Small intestine (tissue), 7 donors: ENCODE measurements around the gene MYLIP. TPM values are rescaled to one million over a fixed set of nuclear protein-coding genes. Genes with fewer than 3 reads are reported as not detected.

Experiments
- DNase-seq, 2 donors: peaks; one replicate each; pipeline versions ENCODE4 v3.0.0 to v3.0.0-alpha.2; 2013
- FAIRE-seq: peaks from 2 replicates; lab custom pipeline; 2012; peaks lifted over from hg19 to GRCh38; lab: Jason Lieb, UNC
- H3K27ac ChIP-seq, 3 donors: one replicate each; pipeline ENCODE4 v1.5.1; 2013; ENCODE audit warnings: low read length in 2 of 3, mild to moderate bottlenecking in 2 of 3, control low read depth in 1 of 3, inconsistent platforms in 1 of 3, low read depth in 1 of 3, moderate library complexity in 1 of 3
- H3K27me3 ChIP-seq, 3 donors: one replicate each; pipeline ENCODE4 v1.6.1; 2013; ENCODE audit warnings: low read length in 3 of 3, inconsistent platforms in 1 of 3; ENCODE audit not compliant: control insufficient read depth in 3 of 3, insufficient read depth in 3 of 3
- H3K36me3 ChIP-seq, 3 donors: one replicate each; pipeline ENCODE4 v1.6.1; 2013; ENCODE audit warnings: low read length in 3 of 3, inconsistent platforms in 1 of 3, low read depth in 1 of 3, mild to moderate bottlenecking in 1 of 3, moderate library complexity in 1 of 3; ENCODE audit not compliant: control insufficient read depth in 3 of 3, insufficient read depth in 2 of 3
- H3K4me1 ChIP-seq, 3 donors: one replicate each; pipeline ENCODE4 v1.6.1; 2013; ENCODE audit warnings: low read length in 2 of 3, inconsistent platforms in 1 of 3, low read depth in 1 of 3, mild to moderate bottlenecking in 1 of 3, moderate library complexity in 1 of 3; ENCODE audit not compliant: control insufficient read depth in 3 of 3, insufficient read depth in 2 of 3
- H3K4me3 ChIP-seq, 3 donors: one replicate each; pipeline ENCODE4 v1.5.1; 2013; ENCODE audit warnings: low read length in 3 of 3, control low read depth in 1 of 3, inconsistent platforms in 1 of 3, low read depth in 1 of 3, mild to moderate bottlenecking in 1 of 3, moderate library complexity in 1 of 3
- H3K9me3 ChIP-seq, 2 donors: one replicate each; pipeline ENCODE4 v1.6.1; 2013; ENCODE audit warnings: low read depth in 1 of 2, low read length in 1 of 2; ENCODE audit not compliant: control insufficient read depth in 2 of 2, insufficient read depth in 1 of 2
- WGBS, 3 donors: extraction: QIAGEN DNeasy Blood & Tissue Kit; methylation state at CpG; one replicate each; pipeline ENCODE4 v1.1.7; 2013; 5-methylcytosine and 5-hydroxymethylcytosine counted together
- polyA plus RNA-seq, 4 donors: library from polyadenylated mRNA; stranded (reverse) in 3 of 4; unstranded in 1 of 4; fragments of 200-250 nt in 3 of 4; fragments of 120-200 nt in 1 of 4; gene quantifications; one replicate each; pipeline versions ENCODE4 v1.2.1 to v1.2.3, GENCODE V29; 2013
- donor health status: healthy with polysubstance abuse.
- donor health status: control.
- donor health status: control.
- donor health status: Bipolar disorder and iron deficiency.
- donor health status: healthy.

MYLIP gene
- polyA plus RNA-seq, 4 donors = 10.7 to 51.2 (median 19.0) TPM

GRCh38 chr6:16109659-16110305, 19.1 kb upstream of the MYLIP start:
- DNase-seq = no peak
- Histone ChIP-seq H3K4me1 (peaks cover 0 to 9% (median 0%) of the 10 kb centered on the region in 3 donors), H3K4me3 (no peak overlapping the region), H3K36me3 (no peaks in the 10 kb centered on the region), H3K27ac (no peak overlapping the region), H3K27me3 (no peaks in the 10 kb centered on the region), H3K9me3 (no peaks in the 10 kb centered on the region)
- FAIRE-seq = no peak
- 68 to 71% (median 70%) methylated on average over 4 of the region's 4 CpGs for WGBS, 3 donors

DNA sequence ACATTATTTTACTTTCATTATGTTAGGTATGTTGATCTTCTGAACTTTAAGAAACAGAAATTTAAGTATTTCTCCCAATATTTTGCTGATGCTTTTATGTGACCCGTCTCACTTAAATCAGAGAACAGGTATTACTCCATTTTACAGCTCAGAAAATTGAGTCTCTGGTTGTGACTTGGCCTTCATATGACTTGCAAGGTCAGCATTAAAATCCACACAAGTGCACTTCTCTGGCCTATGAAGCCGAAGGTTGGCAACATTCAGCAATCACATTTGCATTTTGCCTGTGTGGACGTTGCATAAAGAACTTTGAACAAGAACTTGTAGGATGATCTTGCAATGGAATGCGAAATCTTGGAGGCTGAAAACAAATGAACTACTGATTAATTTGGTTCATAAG, 10.1 kb upstream of the MYLIP start:
- 80 to 86% (median 81%) methylated on average over 4 of the region's 4 CpGs for WGBS, 3 donors
- peaks cover 0 to 4% (median 0%) of the 10 kb centered on the region in 3 donors for H3K27me3 ChIP-seq
- H3K36me3 ChIP-seq = no peaks in the 10 kb centered on the region
- no peak for FAIRE-seq
- no peak overlapping the region for H3K4me3 ChIP-seq
- DNase-seq = no peak
- H3K9me3 ChIP-seq = no peaks in the 10 kb centered on the region
- no peak overlapping the region for H3K27ac ChIP-seq
- no peaks in the 10 kb centered on the region for H3K4me1 ChIP-seq

- FAIRE-seq (no peak), DNase-seq (no peak)
- Histone ChIP-seq H3K4me1 (no peaks in the 10 kb centered on the region), H3K9me3 (no peaks in the 10 kb centered on the region), H3K4me3 (no peak overlapping the region), H3K27ac (no peak overlapping the region), H3K27me3 (peaks cover 0 to 4% (median 0%) of the 10 kb centered on the region in 3 donors), H3K36me3 (no peaks in the 10 kb centered on the region)
- WGBS, 3 donors = 92 to 94% (median 94%) methylated on average over 3 of the region's 3 CpGs
Measured at GRCh38 chr6:16121339-16121738, 7.5 kb upstream of the MYLIP start.

DNA sequence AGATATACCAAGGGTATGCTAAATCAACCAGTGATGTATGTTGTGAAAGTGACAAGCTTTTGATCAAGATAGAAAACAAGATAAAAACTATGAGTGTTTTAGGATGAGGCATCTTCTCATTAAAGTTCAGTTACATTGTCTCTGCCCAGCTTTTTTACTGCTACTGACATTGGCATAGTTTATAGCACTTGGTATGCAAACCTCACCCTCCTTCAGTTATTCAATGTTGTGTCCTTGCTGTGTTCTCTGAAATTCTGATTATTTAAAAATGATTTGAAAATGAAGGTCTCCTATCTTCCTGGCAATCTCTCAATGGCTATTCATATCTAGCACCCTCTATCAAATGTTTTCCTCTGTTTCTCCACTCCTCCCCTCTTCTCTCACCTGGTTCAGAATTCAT, 6.7 kb upstream of the MYLIP start:
- Histone ChIP-seq H3K27me3 (peaks cover 0 to 4% (median 0%) of the 10 kb centered on the region in 3 donors), H3K9me3 (no peaks in the 10 kb centered on the region), H3K27ac (no peak overlapping the region), H3K4me1 (no peaks in the 10 kb centered on the region), H3K4me3 (no peak overlapping the region), H3K36me3 (no peaks in the 10 kb centered on the region)
- FAIRE-seq (no peak), DNase-seq (no peak)

GRCh38 chr6:16124198-16125180, 4.4 kb upstream of the MYLIP start:
- DNase-seq (no peak), FAIRE-seq (no peak)
- H3K36me3 ChIP-seq = no peaks in the 10 kb centered on the region
- no peak overlapping the region for H3K27ac ChIP-seq
- 57 to 69% (median 68%) methylated on average over 6 of the region's 6 CpGs for WGBS, 3 donors
- no peaks in the 10 kb centered on the region for H3K9me3 ChIP-seq
- H3K4me1 ChIP-seq = no peaks in the 10 kb centered on the region
- H3K27me3 ChIP-seq = peaks cover 0 to 2% (median 0%) of the 10 kb centered on the region in 3 donors
- H3K4me3 ChIP-seq = no peak overlapping the region

DNA sequence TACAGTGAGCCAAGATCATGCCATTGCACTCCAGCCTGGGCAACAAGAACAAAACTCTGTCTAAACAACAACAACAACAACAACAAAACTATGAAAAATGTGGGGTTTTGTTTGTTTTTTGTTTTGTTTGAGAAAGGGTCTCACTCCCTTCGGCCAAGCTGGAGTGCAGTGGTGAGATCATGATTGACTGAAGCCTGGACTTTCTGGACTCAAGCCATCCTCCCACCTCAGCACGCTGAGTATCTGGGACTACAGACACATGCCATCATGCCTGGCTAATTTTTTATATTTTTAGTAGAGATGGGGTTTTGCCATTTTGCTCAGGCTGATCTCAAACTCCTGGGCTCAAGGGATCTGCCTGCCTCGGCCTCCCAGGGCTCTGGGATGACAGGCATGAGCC, 2.8 kb upstream of the MYLIP start:
- DNase-seq = no peak
- Histone ChIP-seq H3K36me3 (no peaks in the 10 kb centered on the region), H3K27ac (no peak overlapping the region), H3K9me3 (no peaks in the 10 kb centered on the region), H3K4me3 (no peak overlapping the region), H3K27me3 (no peaks in the 10 kb centered on the region), H3K4me1 (no peaks in the 10 kb centered on the region)
- FAIRE-seq = no peak
- WGBS, 3 donors = 85 to 93% (median 86%) methylated on average over 3 of the region's 3 CpGs

DNA sequence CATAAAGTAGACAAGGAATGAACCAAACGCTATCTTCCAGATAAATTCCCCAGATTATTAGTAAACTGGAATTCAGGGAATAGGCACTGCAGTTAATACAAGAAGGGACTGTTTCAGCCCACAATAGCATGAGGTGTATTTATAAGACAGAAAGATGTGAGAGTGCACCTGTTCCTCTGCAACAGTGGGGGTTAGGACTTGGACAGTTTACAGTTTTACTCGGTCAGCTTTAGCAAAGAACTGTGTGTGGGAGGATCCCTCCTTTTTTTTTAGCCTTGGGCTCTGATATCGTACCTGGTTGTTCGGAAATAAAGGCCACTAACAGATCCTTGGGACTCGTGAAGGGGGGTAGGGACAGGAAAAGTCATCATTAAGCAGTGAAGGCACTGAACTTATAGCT, 2.0 kb upstream of the MYLIP start:
- no peak overlapping the region for H3K4me3 ChIP-seq
- H3K27ac ChIP-seq = no peak overlapping the region
- WGBS, 3 donors = 57 to 82% (median 68%) methylated on average over 5 of the region's 5 CpGs
- H3K36me3 ChIP-seq = no peaks in the 10 kb centered on the region
- no peak for FAIRE-seq
- H3K27me3 ChIP-seq = no peaks in the 10 kb centered on the region
- H3K9me3 ChIP-seq = no peaks in the 10 kb centered on the region
- H3K4me1 ChIP-seq = peaks cover 0 to 1% (median 0%) of the 10 kb centered on the region in 3 donors
- no peak for DNase-seq

DNA sequence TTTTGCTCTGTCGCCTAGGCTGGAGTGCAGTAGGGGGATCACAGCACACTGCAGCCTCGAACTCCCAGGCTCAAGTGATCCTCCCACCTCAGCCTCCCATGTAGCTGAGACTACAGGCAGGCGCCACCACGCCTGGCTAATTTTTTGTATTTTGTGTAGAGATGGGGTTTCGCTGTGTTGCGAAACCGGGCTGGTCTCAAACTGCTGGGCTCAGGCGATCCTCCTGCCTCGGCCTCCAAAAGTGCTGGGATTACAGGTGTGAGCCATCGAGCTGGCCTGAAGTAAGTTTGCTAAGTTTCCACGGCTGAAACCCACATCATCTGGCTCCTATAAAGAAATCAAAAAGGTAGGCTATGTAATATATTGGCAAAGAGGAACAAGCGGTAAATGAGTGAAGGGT, 1.4 kb upstream of the MYLIP start:
- WGBS, 3 donors = 92 to 97% (median 94%) methylated on average over 12 of the region's 12 CpGs
- no peak for DNase-seq
- H3K36me3 ChIP-seq = no peaks in the 10 kb centered on the region
- H3K4me3 ChIP-seq = no peak overlapping the region
- peaks cover 0 to 5% (median 0%) of the 10 kb centered on the region in 3 donors for H3K4me1 ChIP-seq
- no peak overlapping the region for H3K27ac ChIP-seq
- FAIRE-seq = no peak
- no peaks in the 10 kb centered on the region for H3K27me3 ChIP-seq
- no peaks in the 10 kb centered on the region for H3K9me3 ChIP-seq
